ENCODE results near the gene HOXB1.

DNA sequence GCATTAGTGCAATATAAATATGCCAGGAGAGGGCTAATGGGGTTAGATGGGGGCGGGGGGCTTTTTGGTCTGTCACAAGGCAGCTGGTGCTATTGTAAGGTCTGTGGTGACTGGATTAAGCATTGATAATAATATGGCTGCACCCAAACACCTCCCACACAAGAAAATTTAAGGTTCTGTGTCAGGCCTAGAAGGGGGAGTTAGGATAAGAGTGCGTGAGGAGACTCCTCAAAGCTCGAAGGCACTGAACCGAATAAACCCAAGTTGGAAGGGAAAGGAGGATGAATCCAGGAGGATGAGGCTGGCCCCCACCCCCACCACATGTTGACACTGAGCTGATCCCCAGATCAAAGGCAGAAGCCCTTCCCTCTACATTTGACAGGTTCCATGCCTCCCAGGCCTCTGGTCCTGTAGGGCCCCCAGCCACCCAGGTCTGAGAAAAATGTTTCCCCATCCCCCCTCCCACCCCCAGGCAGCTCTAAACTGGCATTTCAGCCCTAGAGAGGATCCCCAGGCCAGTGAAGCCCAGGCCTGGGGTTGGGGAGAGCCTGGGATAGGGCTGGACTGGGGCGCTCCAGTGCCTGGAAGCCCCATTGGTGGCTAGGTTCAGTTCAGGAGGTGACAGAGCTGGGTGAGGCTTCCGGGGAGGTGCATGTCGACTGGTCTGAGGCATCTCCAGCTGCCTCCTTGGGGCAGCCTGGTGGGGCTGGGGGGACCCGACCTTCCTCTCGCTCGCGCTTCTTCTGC is 1.7 kb downstream of the HOXB1 start:
- no peak for TF ChIP-seq EZH2 (IDR thresholded peaks at IDR 0.05; ENCODE audit: low read depth)
- TF ChIP-seq, protein P1, sequence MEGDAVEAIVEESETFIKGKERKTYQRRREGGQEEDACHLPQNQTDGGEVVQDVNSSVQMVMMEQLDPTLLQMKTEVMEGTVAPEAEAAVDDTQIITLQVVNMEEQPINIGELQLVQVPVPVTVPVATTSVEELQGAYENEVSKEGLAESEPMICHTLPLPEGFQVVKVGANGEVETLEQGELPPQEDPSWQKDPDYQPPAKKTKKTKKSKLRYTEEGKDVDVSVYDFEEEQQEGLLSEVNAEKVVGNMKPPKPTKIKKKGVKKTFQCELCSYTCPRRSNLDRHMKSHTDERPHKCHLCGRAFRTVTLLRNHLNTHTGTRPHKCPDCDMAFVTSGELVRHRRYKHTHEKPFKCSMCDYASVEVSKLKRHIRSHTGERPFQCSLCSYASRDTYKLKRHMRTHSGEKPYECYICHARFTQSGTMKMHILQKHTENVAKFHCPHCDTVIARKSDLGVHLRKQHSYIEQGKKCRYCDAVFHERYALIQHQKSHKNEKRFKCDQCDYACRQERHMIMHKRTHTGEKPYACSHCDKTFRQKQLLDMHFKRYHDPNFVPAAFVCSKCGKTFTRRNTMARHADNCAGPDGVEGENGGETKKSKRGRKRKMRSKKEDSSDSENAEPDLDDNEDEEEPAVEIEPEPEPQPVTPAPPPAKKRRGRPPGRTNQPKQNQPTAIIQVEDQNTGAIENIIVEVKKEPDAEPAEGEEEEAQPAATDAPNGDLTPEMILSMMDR (conservative IDR thresholded peaks at IDR 0.05): no peak

Data from PC-9 (cell line).